C4-2B (cell line): ENCODE data around the gene TNFRSF13B.

Experiments
- ZFX ChIP-seq: fragments of 450-650 bp; IDR thresholded peaks from 2 replicates; pipeline ENCODE4 v1.6.1; 2017
- TF ChIP-seq, protein P1 (sequence below): fragments of 450-650 bp; conservative IDR thresholded peaks from 2 replicates; pipeline ENCODE4 v1.5.1; 2017; ENCODE audit warnings: mild to moderate bottlenecking

DNA sequence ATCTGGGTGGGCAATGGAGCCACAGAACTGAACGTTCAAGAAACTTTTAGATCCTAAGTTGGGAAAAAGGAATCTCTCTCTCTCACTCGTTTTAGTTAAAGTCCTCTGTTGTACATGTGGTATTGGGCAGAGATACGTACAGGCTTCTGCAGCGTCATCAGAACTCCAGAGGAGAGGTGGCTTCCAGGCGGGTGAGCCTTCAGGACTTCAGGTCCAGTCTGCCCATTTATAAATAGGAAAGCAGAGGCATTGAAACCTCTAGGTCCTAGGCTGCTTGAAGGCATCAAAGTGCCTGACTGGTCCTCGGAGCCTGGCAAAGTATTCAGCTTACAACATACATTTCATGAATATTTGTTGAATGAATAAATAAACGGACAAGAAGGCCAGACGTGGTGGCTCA lies 8.1 kb upstream of the TNFRSF13B start:
- TF ChIP-seq, protein P1, sequence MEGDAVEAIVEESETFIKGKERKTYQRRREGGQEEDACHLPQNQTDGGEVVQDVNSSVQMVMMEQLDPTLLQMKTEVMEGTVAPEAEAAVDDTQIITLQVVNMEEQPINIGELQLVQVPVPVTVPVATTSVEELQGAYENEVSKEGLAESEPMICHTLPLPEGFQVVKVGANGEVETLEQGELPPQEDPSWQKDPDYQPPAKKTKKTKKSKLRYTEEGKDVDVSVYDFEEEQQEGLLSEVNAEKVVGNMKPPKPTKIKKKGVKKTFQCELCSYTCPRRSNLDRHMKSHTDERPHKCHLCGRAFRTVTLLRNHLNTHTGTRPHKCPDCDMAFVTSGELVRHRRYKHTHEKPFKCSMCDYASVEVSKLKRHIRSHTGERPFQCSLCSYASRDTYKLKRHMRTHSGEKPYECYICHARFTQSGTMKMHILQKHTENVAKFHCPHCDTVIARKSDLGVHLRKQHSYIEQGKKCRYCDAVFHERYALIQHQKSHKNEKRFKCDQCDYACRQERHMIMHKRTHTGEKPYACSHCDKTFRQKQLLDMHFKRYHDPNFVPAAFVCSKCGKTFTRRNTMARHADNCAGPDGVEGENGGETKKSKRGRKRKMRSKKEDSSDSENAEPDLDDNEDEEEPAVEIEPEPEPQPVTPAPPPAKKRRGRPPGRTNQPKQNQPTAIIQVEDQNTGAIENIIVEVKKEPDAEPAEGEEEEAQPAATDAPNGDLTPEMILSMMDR: no peak
- TF ChIP-seq ZFX: no peak
